Keratinocyte (primary cell): Measurements from ENCODE around the gene GRB10. TPM values are rescaled to one million over a fixed set of nuclear protein-coding genes. Genes with fewer than 3 reads are reported as not detected.

Source experiments
- DNase-seq: peaks from one replicate; pipeline ENCODE4 v3.0.0-alpha.2; 2011; ENCODE audit warnings: low read depth, missing footprints, low spot score
- FAIRE-seq: peaks from 2 replicates; lab custom pipeline; 2011; peaks lifted over from hg19 to GRCh38; lab: Jason Lieb, UNC
- H2AFZ ChIP-seq: 2 replicates; pipeline ENCODE4 v1.6.0; 2012; ENCODE audit warnings: low read length, control low read depth, inconsistent platforms; ENCODE audit not compliant: control insufficient read depth
- H3K27ac ChIP-seq: 2 replicates; pipeline ENCODE4 v1.5.1; 2011; ENCODE audit warnings: low read length; ENCODE audit not compliant: control insufficient read depth, insufficient read depth
- H3K27me3 ChIP-seq: 3 replicates; pipeline ENCODE4 v1.6.0; 2011; ENCODE audit warnings: low read length; ENCODE audit not compliant: control insufficient read depth, insufficient read depth; ENCODE audit errors: extremely low read depth
- H3K36me3 ChIP-seq, 2 experiments: 2 replicates in 1 of 2; 3 replicates in 1 of 2; pipeline ENCODE4 v1.5.1; 2011; ENCODE audit warnings: low read length in 2 of 2, mild to moderate bottlenecking in 1 of 2; ENCODE audit not compliant: control insufficient read depth in 2 of 2, insufficient read depth in 2 of 2; ENCODE audit errors: extremely low read depth in 1 of 2
- H3K4me1 ChIP-seq: 3 replicates; pipeline ENCODE4 v1.5.1; 2011; ENCODE audit warnings: low read length; ENCODE audit not compliant: control insufficient read depth, insufficient read depth; ENCODE audit errors: extremely low read depth
- H3K4me2 ChIP-seq: 3 replicates; pipeline ENCODE4 v1.6.0; 2011; ENCODE audit warnings: low read depth, low read length; ENCODE audit not compliant: control insufficient read depth, insufficient read depth; ENCODE audit errors: extremely low read depth
- H3K4me3 ChIP-seq, 3 experiments: fragments of 200-600 bp in 1 of 3; sonication (generic) in 1 of 3; 2 replicates in 2 of 3; 3 replicates in 1 of 3; pipeline ENCODE4 v1.5.1; 2011 to 2016; ENCODE audit warnings: low read length in 3 of 3, mild to moderate bottlenecking in 3 of 3, control low read depth in 2 of 3, inconsistent platforms in 1 of 3, low read depth in 1 of 3, mixed read lengths in 1 of 3, mixed run types in 1 of 3, moderate library complexity in 1 of 3; ENCODE audit not compliant: control insufficient read depth in 2 of 3, insufficient read depth in 2 of 3; ENCODE audit errors: extremely low read depth in 1 of 3
- H3K79me2 ChIP-seq: 2 replicates; pipeline ENCODE4 v1.6.0; 2012; ENCODE audit warnings: low read length; ENCODE audit not compliant: control insufficient read depth, insufficient read depth
- H3K9ac ChIP-seq: 3 replicates; pipeline ENCODE4 v1.6.0; 2011; ENCODE audit warnings: low read length; ENCODE audit not compliant: control insufficient read depth, insufficient read depth; ENCODE audit errors: extremely low read depth
- H3K9me1 ChIP-seq: 3 replicates; pipeline ENCODE4 v1.6.0; 2011; ENCODE audit warnings: low read length; ENCODE audit not compliant: control insufficient read depth, insufficient read depth; ENCODE audit errors: extremely low read depth
- H3K9me3 ChIP-seq: 2 replicates; pipeline ENCODE4 v1.5.1; 2012; ENCODE audit warnings: low read depth, low read length; ENCODE audit not compliant: control insufficient read depth
- H4K20me1 ChIP-seq: 3 replicates; pipeline ENCODE4 v1.6.0; 2011; ENCODE audit warnings: low read length; ENCODE audit not compliant: control insufficient read depth, insufficient read depth; ENCODE audit errors: extremely low read depth
- CTCF ChIP-seq, 3 experiments: IDR thresholded peaks in 1 of 3; conservative IDR thresholded peaks in 1 of 3; optimal IDR thresholded peaks in 1 of 3; 2 replicates in 2 of 3; 3 replicates in 1 of 3; pipeline versions ENCODE3 to v1.5.1; 2011; ENCODE audit warnings: low read length in 3 of 3, mild to moderate bottlenecking in 3 of 3, moderate library complexity in 2 of 3, control low read depth in 1 of 3, inconsistent platforms in 1 of 3; ENCODE audit not compliant: insufficient read depth in 2 of 3; ENCODE audit errors: extremely low read depth in 1 of 3
- EZH2 ChIP-seq: IDR thresholded peaks from one replicate; pipeline ENCODE4 v1.6.1; 2012; ENCODE audit warnings: inconsistent platforms, mild to moderate bottlenecking, low read length, moderate library complexity
- dilution Hi-C: fragments of 300-500 bp; cut with MboI; formaldehyde crosslinking; loops from one replicate; pipeline ENCODE4 v1.7.0; 2020; ENCODE audit warnings: low sequenced_read_pairs; ENCODE audit not compliant: extremely low pct_ligation_motif_present
- polyA plus RNA-seq, 5 experiments: library from polyadenylated mRNA; depleted of rRNA in 3 of 5; stranded (reverse) in 3 of 5; stranded (forward) in 1 of 5; unstranded in 1 of 5; fragments of >200 nt; gene quantifications; 1 replicate in 1 of 5; 2 replicates in 3 of 5; 3 replicates in 1 of 5; pipeline versions ENCODE4 v1.2.1 to v1.2.3, GENCODE V29; 2011 to 2012; ENCODE audit warnings: missing spikeins in 2 of 5, low read depth in 1 of 5, low replicate concordance in 1 of 5

Gene GRB10
- polyA plus RNA-seq, 1 donor (not counting 4 experiments of a cell fraction or from before 2014, with no cell fraction given) = 4.4 TPM

GRCh38 chr7:50591480-50592438, 190.9 kb downstream of the GRB10 start:
- FAIRE-seq (no peak), DNase-seq (no peak)
- H3K27me3 ChIP-seq = no peaks in the 10 kb centered on the region
- H2AFZ ChIP-seq = no peak overlapping the region
- no peak overlapping the region for H3K4me3 ChIP-seq
- TF ChIP-seq CTCF (optimal IDR thresholded peaks at IDR 0.05 in 1 of 3, IDR thresholded peaks at IDR 0.05 in 1 of 3, conservative IDR thresholded peaks at IDR 0.05 in 1 of 3; ENCODE audit: extremely low read depth in 1 of 3, insufficient read depth in 2 of 3, low read length in 3 of 3) (no peak), EZH2 (no peak)
- dilution Hi-C loops = no loop called here
- H3K4me2 ChIP-seq = no peak overlapping the region
- H3K9ac ChIP-seq = no peak overlapping the region
- H3K4me1 ChIP-seq = no peaks in the 10 kb centered on the region
- H3K79me2 ChIP-seq = no peaks in the 10 kb centered on the region
- H3K9me1 ChIP-seq = no peaks in the 10 kb centered on the region
- H3K36me3 ChIP-seq = no peaks in the 10 kb centered on the region
- no peaks in the 10 kb centered on the region for H4K20me1 ChIP-seq
- no peak overlapping the region for H3K27ac ChIP-seq
- no peaks in the 10 kb centered on the region for H3K9me3 ChIP-seq

- no peak for TF ChIP-seq EZH2
- TF ChIP-seq CTCF (optimal IDR thresholded peaks at IDR 0.05 in 1 of 3, IDR thresholded peaks at IDR 0.05 in 1 of 3, conservative IDR thresholded peaks at IDR 0.05 in 1 of 3; ENCODE audit: extremely low read depth in 1 of 3, insufficient read depth in 2 of 3, low read length in 3 of 3) = no peak
- no peaks in the 10 kb centered on the region for H3K36me3 ChIP-seq
- FAIRE-seq (no peak), DNase-seq (no peak)
- dilution Hi-C loops = no loop called here
- no peak overlapping the region for H2AFZ ChIP-seq
- no peaks in the 10 kb centered on the region for H3K4me1 ChIP-seq
- H3K27ac ChIP-seq = no peak overlapping the region
- no peaks in the 10 kb centered on the region for H4K20me1 ChIP-seq
- no peak overlapping the region for H3K4me2 ChIP-seq
- no peaks in the 10 kb centered on the region for H3K27me3 ChIP-seq
- no peaks in the 10 kb centered on the region for H3K9me1 ChIP-seq
- H3K9me3 ChIP-seq = no peaks in the 10 kb centered on the region
- no peaks in the 10 kb centered on the region for H3K79me2 ChIP-seq
- no peak overlapping the region for H3K4me3 ChIP-seq
- no peak overlapping the region for H3K9ac ChIP-seq
Observed at GRCh38 chr7:50591098-50591479, 191.6 kb downstream of the GRB10 start.
